HG03575 (cell line): ENCODE measurements around the gene APOE.
A peak's percentile ranks its signal among the peaks of the same experiment; 100 is the strongest.

Experiments
- ATAC-seq: cut with Tn5 transposase; IDR thresholded peaks from one replicate; pipeline ENCODE4 v1.9.1; 2021; ENCODE audit not compliant: unreplicated experiment, insufficient number of reproducible peaks, low FRiP score; ENCODE audit errors: extremely low read depth

Gene APOE

GRCh38 chr19:44943801-44944249, 38.2 kb downstream of the APOE start:
- ATAC-seq, result no peak

DNA sequence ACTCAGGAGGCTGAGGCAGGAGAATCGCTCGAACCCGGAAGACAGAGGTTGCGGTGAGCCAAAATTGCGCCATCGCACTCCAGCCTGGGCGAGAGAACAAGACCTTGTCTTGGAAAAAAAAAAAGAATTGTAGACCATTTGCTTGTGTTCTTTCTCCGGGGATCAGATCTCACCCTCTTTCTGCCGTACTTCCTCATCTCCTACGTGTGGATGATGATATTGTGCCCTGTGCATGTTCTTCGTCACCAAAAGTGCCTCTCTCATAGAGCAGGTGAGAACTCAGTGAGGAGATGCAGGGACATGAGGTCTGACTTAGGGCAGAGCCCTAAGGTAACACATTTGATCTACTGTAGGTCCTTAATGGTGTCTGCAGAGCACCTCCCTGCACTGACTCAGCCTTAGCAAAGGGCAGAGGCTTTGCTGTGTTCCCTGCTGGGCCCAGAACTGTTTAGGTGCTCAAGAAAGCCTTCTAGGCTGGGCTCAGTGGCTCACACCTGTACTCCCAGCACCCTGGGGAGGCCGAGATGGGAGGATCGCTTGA, 41.5 kb downstream of the APOE start:
- ATAC-seq, result no peak

- no peak for ATAC-seq
Measured at GRCh38 chr19:44948237-44948636, 42.6 kb downstream of the APOE start.

- no peak for ATAC-seq
Measured at GRCh38 chr19:44948763-44949374, 43.3 kb downstream of the APOE start.

- ATAC-seq, result no peak
Measured at GRCh38 chr19:44949550-44949949, 44.0 kb downstream of the APOE start.

DNA sequence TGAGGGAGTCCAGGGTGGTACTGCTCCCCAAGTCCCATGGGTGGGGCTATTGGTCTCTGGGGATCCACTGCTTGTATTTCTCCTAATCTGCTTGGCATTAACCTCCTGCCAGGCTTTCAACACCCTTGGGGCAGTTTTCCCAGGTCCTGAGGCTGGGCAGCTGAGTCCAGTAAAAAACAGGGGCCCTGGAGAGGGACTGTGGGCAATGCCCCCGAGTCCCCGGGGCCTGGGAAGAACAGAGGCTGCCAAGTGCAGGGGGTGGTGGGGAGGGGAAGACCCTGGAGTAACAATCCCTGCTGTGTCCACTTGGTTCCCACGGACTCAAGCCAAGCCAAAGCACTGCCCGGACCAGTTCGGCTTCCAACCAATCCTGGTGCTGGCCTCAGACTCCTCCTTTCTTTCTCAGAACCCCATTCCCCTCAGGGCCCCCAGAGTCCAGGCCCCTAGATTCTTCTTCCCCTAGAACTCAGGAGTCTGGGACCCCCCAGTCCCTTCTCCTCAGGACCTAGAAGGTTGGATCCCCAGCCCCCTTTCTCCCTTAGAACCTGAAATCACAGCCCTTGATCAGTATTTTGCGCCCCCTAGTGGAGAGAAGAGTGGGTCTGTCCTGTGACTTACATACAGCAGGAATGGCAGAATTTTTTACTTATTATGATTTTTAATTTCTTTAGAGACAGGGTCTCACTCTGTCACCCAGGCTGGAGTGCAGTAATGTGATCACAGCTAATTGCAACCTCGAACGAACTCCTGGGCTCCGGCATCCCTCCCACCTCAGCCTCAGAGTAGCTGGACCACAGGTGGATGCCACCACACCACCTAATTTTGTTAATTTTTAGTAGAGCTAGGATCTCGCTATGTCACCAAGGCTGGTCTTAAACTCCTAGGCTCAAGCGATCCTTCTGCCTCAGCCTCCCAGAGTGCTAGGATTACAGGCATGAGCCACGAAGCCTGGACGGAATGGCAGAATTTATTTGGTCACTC, 45.9 kb downstream of the APOE start:
- ATAC-seq, result no peak

DNA sequence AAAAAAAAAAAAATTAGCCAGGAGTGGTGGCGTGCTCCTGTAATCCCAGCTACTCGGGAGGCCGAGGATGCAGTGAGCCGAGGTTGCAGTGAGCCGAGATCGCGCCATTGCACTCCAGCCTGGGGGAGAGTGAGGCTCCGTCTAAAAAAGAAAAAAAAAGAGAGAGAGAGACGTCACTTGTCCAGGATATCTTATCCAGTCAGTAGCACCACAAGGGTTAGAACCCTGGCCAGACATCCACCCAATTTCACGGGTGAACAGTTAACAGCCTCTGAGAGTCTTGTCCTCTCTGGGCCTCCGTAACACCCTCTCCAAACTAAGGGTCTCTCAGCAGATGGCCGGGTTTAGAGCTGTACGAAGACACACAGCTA, 48.7 kb downstream of the APOE start:
- ATAC-seq, result no peak

DNA sequence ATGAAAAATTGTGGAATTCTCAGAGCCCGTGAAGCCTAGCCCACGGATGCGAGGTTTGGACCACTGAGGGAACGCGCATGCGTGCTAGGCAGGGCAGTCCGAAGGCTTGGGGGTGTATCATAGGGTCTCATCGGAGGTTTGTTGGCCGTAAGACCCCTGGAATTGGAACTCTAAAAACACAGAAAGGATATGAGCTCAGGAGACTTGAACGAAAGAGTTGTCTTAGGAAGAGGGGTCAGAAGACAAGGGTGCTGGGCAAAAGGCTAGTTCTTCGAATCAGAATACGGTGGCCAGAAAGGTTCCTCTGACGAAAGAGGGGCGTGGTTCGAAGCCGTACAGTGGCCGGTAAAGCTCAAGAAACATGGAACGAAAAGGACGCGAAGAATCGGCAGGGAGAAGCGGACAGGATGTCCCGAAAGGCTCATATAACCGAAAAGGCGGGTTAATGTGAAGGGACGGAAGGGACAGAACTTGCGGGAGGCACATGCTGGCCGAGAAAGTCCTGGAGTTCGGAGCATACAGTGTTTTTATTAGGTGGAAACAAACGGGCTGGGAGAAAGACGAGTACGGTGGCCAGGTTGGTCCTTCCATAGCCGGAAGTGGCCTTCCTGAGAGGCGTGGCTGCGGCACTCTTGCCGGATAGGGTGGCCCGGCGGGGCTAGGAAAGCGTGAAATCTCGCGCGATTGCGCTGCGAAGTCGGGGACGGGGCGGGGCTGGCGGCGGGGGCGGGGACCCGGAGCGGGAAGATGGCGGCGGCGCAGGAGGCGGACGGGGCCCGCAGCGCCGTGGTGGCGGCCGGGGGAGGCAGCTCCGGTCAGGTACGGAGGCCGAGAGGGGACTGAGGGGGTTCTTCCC, 49.3 kb downstream of the APOE start, which contains the start of gene CLPTM1:
Gene CLPTM1, plus strand, starts transcription at position 732 of the 856 bp plus-strand sequence. Its CDS starts 16 bp downstream, at position 748.
- ATAC-seq, result peak; percentile 54

DNA sequence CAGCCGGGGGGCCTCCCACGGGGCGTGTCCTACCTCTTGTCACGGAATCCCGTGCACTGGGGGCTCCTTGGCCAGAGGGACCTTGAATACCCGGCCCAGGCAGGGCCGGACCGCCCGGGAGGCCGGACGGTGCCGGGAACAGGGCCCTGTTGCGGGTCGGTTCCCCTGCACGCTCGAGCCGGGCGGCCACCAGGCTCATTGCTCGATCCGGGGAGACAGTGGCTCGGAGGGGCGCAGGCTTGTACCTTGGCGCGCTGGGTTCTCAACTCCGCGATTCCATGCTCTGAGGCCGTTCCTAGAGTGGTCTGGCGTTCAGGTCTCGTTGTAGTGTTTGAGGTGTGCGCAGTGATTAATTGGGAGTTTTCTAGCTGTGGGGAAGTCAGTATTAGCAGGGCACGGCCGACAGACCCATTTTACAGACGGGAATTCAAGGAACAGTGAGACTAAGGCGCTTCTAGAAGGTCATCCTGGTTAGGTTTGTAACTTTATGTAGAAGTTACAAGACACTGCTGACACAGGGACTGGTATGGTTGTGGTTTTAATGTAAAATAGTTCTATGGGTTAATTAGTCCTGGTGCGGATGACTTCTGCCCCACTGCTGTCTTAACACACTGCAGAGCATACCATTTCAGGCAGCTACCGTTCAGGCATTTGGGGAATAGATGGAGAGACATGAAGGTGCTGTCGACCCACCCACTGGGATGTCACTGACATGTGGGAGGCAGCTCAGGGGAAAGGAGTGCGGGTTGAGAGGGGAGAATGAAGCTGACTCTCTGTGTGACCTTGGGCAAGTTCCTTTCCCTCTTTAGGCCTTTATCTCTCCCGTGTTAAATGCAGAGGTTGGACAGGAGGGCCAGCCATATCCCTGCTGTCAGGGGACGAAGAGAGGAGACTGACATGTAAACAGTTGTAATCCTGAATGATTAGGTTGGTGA, 50.2 kb downstream of the APOE start:
- no peak for ATAC-seq

GRCh38 chr19:44957526-44957925, 51.9 kb downstream of the APOE start:
- ATAC-seq, result no peak

GRCh38 chr19:44958090-44958489, 52.5 kb downstream of the APOE start:
- ATAC-seq, result no peak
